Amygdala (tissue), 56 donors: ENCODE results near the gene TNFRSF14.
A peak's percentile ranks its signal among the peaks of the same experiment; 100 is the strongest.
"Not testable (repeated sequence)": the region's sequence is repeated elsewhere in the genome, so short reads cannot be mapped to it uniquely, and the experiment has no call there.

Source experiments
- DNase-seq, 56 donors: peaks; one replicate each; lab custom pipeline; 2025; lab: John Stamatoyannopoulos, UW

TNFRSF14 gene

GRCh38 chr1:2551544-2551943 is 4.6 kb upstream of the TNFRSF14 start:
- DNase-seq, result not testable (repeated sequence)

DNA sequence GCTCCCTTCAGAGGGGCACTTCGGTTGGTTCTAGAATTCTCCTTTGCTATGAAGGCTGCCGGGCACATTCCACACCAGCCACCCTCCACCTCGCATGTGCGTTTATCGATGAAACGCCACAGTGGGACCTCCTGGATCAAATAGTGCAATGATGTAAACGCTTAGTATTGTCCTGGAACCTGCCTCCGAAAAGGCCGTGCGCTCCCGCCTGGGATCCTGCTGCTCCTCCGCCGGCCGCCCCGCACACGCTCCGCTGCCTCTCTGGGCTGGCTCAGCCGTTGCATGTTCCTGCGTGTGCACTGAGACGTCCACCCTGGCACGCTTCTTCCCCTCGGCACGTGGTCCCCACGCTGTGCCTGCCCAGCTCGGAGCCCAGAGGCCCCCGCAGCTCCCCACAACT is 4.0 kb upstream of the TNFRSF14 start:
- no peak for DNase-seq

DNA sequence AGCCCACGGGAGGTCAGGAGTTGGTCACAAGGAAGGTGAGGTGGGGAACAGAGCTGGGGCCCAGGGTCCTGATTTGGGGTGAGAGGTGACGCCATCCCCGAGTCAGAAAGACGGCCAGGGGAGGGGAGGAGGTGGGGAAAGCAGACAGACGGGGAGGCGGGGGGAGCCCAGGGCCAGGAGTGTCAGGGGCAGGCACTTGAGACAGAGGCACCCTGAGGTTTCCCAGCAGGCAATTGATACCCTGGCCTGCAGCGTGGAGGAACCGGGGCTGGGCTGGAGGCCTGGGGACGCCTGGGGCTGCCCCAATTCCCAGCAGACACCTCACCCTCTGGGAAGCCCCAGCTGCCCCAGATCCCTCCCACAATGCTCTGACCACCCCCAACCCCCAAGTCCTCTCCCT is 3.1 kb upstream of the TNFRSF14 start:
- not testable (repeated sequence) for DNase-seq

GRCh38 chr1:2553871-2554620 is 2.1 kb upstream of the TNFRSF14 start:
- no peak for DNase-seq

- DNase-seq, result peak in 5 of 56 donors; percentile 11 to 30 (median 21)
These were observed 1.4 kb upstream of the TNFRSF14 start for GRCh38 chr1:2554621-2555387.

DNA sequence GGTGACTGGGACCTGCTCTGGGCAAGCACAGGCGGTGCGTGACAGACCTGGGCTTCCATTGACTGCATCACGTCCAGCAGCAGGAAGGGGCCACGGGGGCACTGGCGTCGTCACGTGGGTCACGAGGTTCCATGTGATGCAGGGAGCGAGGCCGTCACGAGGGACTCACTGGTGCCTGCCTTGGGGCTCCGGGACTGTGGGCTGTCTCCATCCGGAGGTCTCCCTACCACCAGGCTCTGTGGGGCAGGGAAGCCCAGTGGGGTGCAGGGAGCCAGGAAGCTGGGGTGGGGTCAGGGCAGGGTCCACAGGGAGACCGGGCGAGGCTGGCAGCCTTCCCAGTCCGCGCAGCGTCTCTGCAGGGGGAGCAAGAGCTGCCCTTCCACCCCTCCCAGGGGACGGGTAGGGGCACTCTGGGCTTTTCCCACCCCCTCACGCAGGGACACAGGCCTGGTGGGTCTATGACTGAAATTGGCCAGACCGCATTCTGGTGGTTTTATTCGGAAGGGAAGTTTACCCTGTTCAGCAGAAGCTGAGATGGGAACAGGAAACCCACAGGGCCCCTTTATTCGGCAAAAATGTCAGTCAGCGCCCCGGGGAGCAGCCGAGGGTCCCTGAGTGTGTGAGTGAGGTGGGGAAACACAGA is 416 bp upstream of the TNFRSF14 start:
- peak in 17 of 56 donors; percentile 13 to 65 (median 34) for DNase-seq

DNA sequence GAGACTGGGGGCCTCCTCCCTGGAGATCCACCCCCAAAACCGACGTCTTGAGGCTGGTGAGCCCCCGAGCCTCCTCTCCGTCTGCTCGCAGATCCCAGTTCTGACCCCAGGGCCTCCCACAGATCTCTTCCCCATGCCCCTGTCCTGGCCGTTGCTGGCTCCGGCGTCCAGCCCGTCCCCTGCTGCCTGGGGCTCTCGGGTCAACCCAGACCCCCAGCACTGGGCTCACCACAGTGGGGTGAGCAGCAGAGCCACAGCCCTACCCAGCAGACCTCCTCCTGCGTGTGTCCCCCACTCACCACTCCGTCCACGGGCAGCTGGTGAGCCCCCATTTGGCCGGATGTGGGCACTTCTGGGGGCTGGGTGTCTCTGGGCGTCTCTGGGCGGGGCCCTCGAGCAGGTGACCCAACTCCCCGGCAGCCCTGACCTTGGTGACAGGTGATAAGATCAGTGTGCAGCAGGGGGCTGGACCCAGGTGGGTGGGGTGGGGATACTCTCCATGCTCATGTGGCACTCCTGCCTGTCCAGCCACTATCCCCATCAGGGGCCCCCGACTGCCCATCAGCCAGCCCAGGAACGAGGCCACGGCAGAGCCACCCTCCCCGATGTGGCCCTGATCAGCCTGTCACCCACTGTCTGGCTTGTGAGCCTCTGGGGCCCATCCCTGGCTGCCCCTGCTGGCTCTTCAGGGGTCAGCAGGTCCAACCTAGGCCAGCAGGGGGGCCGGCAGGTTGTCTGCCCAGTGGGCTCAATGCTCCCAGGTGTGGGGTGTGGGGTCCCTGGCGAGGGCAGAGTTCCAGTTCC is 709 bp downstream of the TNFRSF14 start:
- DNase-seq, result peak in 1 of 56 donors; percentile 19

DNA sequence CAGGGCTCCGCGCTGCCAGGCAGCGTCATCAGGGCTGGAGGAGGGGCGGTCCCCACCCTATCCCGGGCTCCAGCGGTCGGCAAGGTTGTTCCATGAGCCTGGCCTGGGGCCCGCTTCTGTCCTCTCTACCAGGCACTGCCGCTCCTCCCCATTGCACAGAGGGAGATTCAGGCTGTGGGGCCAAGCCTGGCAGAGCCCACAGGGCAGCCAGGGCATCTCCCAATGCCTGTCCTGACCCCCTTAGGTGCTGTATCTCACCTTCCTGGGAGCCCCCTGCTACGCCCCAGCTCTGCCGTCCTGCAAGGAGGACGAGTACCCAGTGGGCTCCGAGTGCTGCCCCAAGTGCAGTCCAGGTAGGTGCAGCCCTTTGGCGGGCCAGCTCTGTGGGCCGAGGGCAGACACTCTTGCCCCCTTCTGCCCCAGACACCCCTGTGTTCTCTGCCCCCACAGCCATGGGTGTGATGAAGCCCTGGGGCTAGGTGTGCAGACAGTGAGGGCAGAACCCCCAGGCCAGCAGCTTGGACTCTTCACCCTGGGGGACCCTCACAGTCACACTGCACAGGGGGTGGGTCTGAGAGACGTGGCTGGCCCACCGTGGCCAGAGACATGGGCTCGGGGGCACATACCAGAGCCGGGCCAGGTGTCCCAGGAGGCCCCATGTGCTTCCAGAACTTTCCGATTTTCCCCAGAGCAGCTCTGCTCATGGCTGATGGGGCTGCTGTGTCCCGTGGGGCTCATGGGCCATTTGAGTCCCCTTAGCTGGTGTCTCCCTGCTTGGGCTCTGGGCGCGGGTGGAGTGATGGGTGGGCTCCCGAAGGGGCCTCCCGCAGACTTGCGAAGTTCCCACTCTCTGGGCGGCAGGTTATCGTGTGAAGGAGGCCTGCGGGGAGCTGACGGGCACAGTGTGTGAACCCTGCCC is 1.6 kb downstream of the TNFRSF14 start:
- DNase-seq, result no peak

DNA sequence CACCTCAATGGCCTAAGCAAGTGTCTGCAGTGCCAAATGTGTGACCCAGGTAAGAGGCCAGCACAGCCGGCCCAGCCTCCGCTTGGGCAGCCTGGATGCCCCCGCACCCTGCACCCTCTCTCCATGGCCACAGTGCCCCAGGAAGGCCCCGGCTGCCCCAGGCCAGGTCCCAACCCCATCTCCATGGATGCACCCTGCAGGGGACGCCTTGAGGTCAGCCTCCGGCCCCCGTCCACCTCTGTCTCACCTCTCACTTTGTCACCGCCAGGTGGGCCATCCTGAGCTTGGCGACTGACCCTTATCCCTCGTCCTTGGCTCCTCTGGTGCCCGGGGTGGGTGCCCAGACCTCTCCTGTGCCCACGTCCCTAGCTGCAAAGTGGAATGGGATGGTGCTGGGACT is 2.2 kb downstream of the TNFRSF14 start:
- DNase-seq, result no peak

- DNase-seq, result no peak
These were observed 2.7 kb downstream of the TNFRSF14 start for GRCh38 chr1:2558861-2559260.

GRCh38 chr1:2559509-2560298 is 3.5 kb downstream of the TNFRSF14 start:
- no peak for DNase-seq

DNA sequence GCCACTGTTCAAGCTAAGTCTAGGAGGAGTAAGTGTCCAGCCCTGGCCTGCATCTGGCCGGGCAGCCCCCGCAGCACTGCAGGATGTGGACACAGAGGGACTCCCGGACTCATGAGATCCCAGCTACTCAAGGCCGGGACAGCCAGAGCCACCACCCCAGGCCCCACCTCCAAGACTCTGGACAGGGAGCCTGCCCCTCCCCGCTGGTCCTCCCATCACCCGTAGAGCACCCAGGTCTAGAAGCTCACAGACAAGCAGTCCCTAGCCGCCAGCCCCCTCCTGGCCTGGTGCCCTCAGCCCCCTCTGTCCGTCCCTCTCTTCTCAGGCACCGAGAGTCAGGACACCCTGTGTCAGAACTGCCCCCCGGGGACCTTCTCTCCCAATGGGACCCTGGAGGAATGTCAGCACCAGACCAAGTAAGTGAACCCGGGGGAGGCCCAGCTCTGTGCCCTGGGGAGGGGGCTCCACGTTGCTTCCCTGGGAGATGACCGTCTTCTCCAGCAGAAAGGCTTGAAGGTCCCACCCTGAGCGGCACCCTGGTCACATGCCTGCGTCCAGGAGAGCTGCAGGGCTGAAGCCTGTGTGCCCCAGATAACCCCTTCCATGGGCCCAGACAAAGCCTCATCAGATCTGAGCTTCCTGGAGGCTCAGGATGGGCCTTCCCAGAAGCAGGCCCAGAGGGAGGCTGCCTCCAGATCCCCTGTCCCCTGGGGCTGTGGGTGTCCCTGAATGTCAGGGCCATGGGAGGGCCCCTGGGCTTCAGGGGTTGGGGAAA is 4.3 kb downstream of the TNFRSF14 start:
- DNase-seq, result no peak

GRCh38 chr1:2561446-2561845 is 5.3 kb downstream of the TNFRSF14 start:
- DNase-seq, result no peak

DNA sequence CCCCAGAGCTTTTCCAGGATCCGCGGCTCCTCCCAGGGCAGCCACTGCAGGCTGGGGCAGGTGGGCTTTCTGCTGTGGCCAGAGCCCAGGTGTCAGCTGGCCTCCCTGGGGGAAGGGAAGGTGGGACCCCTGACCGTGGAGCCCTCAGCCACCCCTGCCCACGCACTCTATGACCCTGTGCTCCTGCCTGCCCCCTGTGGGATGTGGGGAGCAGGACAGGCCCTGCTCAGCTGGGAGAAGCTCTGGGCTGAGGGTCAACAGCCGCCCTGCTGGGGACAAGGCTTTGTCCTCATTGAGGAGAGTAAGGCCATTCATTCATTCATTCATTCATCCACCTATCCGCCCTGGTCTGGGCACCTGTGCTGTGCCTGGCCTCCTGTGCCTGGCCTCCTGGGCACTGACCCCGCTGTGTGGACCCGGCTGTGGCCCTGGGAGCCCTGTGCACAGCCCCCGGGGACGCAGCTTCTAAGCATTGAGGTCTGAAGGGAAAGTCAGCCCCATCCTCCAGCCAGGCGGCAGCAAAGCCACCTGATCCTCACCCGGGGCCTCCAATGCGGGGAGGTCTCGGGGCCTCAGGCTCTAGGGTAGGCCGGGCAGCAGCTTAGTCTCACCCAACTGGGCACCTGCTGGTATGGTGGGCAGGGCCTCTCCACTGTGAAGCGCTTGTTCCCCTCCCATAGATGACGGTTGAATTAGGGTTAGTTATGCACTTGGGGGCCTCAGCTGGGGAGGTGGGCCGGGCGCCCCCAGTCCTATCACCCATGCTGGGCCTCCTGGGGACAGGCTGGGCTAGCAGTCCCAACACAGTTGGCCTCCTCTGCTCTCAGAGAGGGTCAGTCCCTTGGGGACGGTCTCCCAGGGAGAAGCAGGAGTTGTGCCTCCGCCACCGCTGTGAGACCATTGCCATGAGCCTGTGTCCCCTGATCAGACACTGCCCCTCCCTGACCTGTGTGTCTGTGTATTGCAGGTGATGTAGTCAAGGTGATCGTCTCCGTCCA is 6.0 kb downstream of the TNFRSF14 start:
- DNase-seq, result no peak

GRCh38 chr1:2563205-2563604 is 7.0 kb downstream of the TNFRSF14 start:
- DNase-seq, result no peak

GRCh38 chr1:2564006-2564814 is 8.0 kb downstream of the TNFRSF14 start:
- DNase-seq, result no peak
